Measurements from ENCODE around the gene CHGA.

- TF ChIP-seq POLR2AphosphoS5 (IDR thresholded peaks at IDR 0.05) (no peak), POLR2A (IDR thresholded peaks at IDR 0.05) (no peak)
- TF ChIP-seq, protein P1, sequence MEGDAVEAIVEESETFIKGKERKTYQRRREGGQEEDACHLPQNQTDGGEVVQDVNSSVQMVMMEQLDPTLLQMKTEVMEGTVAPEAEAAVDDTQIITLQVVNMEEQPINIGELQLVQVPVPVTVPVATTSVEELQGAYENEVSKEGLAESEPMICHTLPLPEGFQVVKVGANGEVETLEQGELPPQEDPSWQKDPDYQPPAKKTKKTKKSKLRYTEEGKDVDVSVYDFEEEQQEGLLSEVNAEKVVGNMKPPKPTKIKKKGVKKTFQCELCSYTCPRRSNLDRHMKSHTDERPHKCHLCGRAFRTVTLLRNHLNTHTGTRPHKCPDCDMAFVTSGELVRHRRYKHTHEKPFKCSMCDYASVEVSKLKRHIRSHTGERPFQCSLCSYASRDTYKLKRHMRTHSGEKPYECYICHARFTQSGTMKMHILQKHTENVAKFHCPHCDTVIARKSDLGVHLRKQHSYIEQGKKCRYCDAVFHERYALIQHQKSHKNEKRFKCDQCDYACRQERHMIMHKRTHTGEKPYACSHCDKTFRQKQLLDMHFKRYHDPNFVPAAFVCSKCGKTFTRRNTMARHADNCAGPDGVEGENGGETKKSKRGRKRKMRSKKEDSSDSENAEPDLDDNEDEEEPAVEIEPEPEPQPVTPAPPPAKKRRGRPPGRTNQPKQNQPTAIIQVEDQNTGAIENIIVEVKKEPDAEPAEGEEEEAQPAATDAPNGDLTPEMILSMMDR (IDR thresholded peaks at IDR 0.05) = no peak
Observed at GRCh38 chr14:92935446-92935845, 12.5 kb downstream of the CHGA start.
